AG09319 (cell line): ENCODE results near the gene FAM76A.

Experiments
- DNase-seq: peaks from one replicate; pipeline ENCODE4 v3.0.0-alpha.2; 2010; ENCODE audit warnings: low read depth; ENCODE audit errors: extremely low read depth
- CTCF ChIP-seq: IDR thresholded peaks from 2 replicates; pipeline ENCODE4 v1.5.1; 2011; ENCODE audit warnings: low read depth, mild to moderate bottlenecking, inconsistent platforms, low read length, moderate library complexity

The FAM76A gene

GRCh38 chr1:27736252-27736651 is 10.5 kb downstream of the FAM76A start:
- no peak for TF ChIP-seq CTCF
- DNase-seq: no peak

GRCh38 chr1:27741121-27741520 is 15.4 kb downstream of the FAM76A start:
- TF ChIP-seq CTCF: no peak
- no peak for DNase-seq

- DNase-seq: no peak
- TF ChIP-seq CTCF: no peak
Measured at GRCh38 chr1:27744556-27744955, 18.8 kb downstream of the FAM76A start.

- DNase-seq: no peak
- no peak for TF ChIP-seq CTCF
Measured at GRCh38 chr1:27745466-27745865, 19.7 kb downstream of the FAM76A start.

GRCh38 chr1:27752360-27752759 is 26.6 kb downstream of the FAM76A start:
- no peak for TF ChIP-seq CTCF
- no peak for DNase-seq

GRCh38 chr1:27755286-27755685 is 29.5 kb downstream of the FAM76A start:
- no peak for TF ChIP-seq CTCF
- no peak for DNase-seq

- DNase-seq: no peak
- no peak for TF ChIP-seq CTCF
Measured at GRCh38 chr1:27755865-27756264, 30.1 kb downstream of the FAM76A start.

- no peak for TF ChIP-seq CTCF
- DNase-seq: no peak
Measured at GRCh38 chr1:27759236-27759635, 33.5 kb downstream of the FAM76A start.
